GM12872 (cell line): ENCODE measurements around the gene OMP.

Experiments used
- CTCF ChIP-seq: IDR thresholded peaks from 3 replicates; pipeline ENCODE4 v1.5.1; 2011; ENCODE audit warnings: low read depth, mild to moderate bottlenecking, low read length, moderate library complexity; ENCODE audit not compliant: insufficient read depth

OMP gene

GRCh38 chr11:77118086-77118485 is 15.4 kb downstream of the OMP start:
- no peak for TF ChIP-seq CTCF

- TF ChIP-seq CTCF = no peak
Measured at GRCh38 chr11:77118971-77119370, 16.3 kb downstream of the OMP start.

GRCh38 chr11:77119531-77119936 is 16.9 kb downstream of the OMP start:
- TF ChIP-seq CTCF = no peak

GRCh38 chr11:77120571-77120970 is 17.9 kb downstream of the OMP start:
- TF ChIP-seq CTCF = no peak

- no peak for TF ChIP-seq CTCF
Measured at GRCh38 chr11:77121096-77121640, 18.5 kb downstream of the OMP start.

GRCh38 chr11:77121876-77122575 is 19.4 kb downstream of the OMP start:
- TF ChIP-seq CTCF = no peak

GRCh38 chr11:77122576-77123212 is 20.1 kb downstream of the OMP start:
- TF ChIP-seq CTCF = no peak
